Measurements from ENCODE around the gene PCDH9. TPM values are rescaled to one million over a fixed set of nuclear protein-coding genes. Genes with fewer than 3 reads are reported as not detected.

PCDH9 gene
- total and polyA plus RNA-seq, 2 of the 13 experiments (the other 11 are each of a cell fraction or from before 2014, with no cell fraction given), result 0.09 TPM; not detected in 1

DNA sequence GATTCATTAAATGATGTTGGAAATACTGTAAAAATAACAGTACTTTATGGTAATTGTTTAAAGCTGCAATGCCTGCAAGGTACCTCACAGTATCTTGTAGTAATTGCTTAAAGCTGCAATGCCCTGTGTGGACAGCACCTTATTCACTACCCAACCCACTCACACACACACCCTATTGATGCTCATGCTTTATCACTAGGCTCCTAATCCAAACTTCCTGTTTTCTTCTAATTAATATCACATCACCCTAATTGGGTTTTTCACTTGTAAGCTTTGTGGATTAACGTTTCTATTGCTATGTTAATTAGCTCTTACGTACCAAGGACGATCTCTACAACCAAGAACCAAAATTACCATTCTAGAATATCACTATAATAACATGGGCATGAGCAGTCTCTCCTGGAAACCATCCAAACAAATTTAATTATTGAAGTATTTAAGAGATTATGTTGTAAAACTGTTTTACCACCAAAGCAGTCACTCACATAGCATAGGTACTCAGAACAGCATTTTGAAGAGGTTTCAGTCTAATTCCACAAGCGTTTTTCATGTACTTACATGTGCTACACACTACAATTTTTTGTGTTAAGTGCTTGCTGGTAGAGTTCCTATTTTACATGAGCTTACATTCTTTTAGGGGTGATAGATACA lies 303.8 kb downstream of the PCDH9 start (continued):
- TF ChIP-seq HOXA7 (CRISPR knock-in tag; IDR thresholded peaks at IDR 0.05) (no peak), ZFYVE20 (CRISPR knock-in tag; IDR thresholded peaks at IDR 0.05; ENCODE audit: borderline replicate concordance, low read depth) (no peak), ZNF773 (CRISPR knock-in tag; IDR thresholded peaks at IDR 0.05; ENCODE audit: borderline replicate concordance) (no peak), ZNF614 (CRISPR knock-in tag; IDR thresholded peaks at IDR 0.05; ENCODE audit: borderline replicate concordance) (no peak), TBP (CRISPR knock-in tag; IDR thresholded peaks at IDR 0.05) (no peak), ZNF547 (CRISPR knock-in tag; IDR thresholded peaks at IDR 0.05) (no peak)
- TF ChIP-seq, protein P1, sequence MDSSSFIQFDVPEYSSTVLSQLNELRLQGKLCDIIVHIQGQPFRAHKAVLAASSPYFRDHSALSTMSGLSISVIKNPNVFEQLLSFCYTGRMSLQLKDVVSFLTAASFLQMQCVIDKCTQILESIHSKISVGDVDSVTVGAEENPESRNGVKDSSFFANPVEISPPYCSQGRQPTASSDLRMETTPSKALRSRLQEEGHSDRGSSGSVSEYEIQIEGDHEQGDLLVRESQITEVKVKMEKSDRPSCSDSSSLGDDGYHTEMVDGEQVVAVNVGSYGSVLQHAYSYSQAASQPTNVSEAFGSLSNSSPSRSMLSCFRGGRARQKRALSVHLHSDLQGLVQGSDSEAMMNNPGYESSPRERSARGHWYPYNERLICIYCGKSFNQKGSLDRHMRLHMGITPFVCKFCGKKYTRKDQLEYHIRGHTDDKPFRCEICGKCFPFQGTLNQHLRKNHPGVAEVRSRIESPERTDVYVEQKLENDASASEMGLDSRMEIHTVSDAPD (CRISPR knock-in tag; IDR thresholded peaks at IDR 0.05), result no peak
- TF ChIP-seq, protein P2, sequence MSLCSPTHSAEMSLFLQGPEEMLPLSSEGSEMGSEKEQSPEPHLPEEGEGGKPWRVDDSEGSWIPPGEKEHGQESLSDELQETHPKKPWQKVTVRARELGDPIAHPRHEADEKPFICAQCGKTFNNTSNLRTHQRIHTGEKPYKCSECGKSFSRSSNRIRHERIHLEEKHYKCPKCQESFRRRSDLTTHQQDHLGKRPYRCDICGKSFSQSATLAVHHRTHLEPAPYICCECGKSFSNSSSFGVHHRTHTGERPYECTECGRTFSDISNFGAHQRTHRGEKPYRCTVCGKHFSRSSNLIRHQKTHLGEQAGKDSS (CRISPR knock-in tag; IDR thresholded peaks at IDR 0.05; ENCODE audit: borderline replicate concordance, low read depth), result no peak

GRCh38 chr13:66922444-66922843 lies 307.7 kb downstream of the PCDH9 start:
- ATAC-seq, result no peak
- Histone ChIP-seq H3K9ac (ENCODE audit: insufficient read depth, low read depth, low read length) (no peak overlapping the region), H3K4me1 (ENCODE audit: insufficient read depth, low read length) (no peaks in the 10 kb centered on the region), H3K27ac (ENCODE audit: extremely low read length, insufficient read depth, low read length) (no peak overlapping the region), H3K27me3 (ENCODE audit: control insufficient read depth in 1 of 2, insufficient read depth in 2 of 2, low read length in 2 of 2) (no peaks in the 10 kb centered on the region), H2AFZ (ENCODE audit: low read length) (no peak overlapping the region), H3K4me2 (ENCODE audit: low read depth, low read length) (no peak overlapping the region), H4K20me1 (ENCODE audit: insufficient read depth, low read length) (no peaks in the 10 kb centered on the region), H3K9me3 (ENCODE audit: low read length) (no peaks in the 10 kb centered on the region), H3K79me2 (ENCODE audit: insufficient read depth, low read length) (no peaks in the 10 kb centered on the region), H3K36me3 (replicated peaks in 1 of 2; ENCODE audit: control insufficient read depth in 1 of 2, insufficient read depth in 2 of 2, low read length in 2 of 2) (no peaks in the 10 kb centered on the region), H3K4me3 (replicated peaks in 1 of 3; ENCODE audit: insufficient read depth in 1 of 3, low read depth in 2 of 3, low read length in 3 of 3) (no peak overlapping the region)
- in situ Hi-C loops (cut with HindIII; ENCODE audit: extremely low pct_ligation_motif_present, low pct_unique_long_range_greater_than_20kb) (no loop called here), intact Hi-C loops (cut with micrococcal nuclease; ENCODE audit: unreplicated experiment) (no loop called here)
- 3% methylated on average over 1 of the region's 1 CpG for WGBS (ENCODE audit: low lambda C conversion rate)
- FAIRE-seq, result no peak
- POLR2A ChIA-PET, result no interaction called here
- BruUV-seq (replicated peaks), result no TSS peak
- CTCF ChIA-PET (ENCODE audit: low intra/inter-chr PET ratio, low total read pairs), result no interaction called here
- DNase-seq (ENCODE audit: low spot score), result no peak
- TF ChIP-seq BHLHE40 (IDR thresholded peaks at IDR 0.05; ENCODE audit: low read length), result no peak
- TF ChIP-seq, protein P3, sequence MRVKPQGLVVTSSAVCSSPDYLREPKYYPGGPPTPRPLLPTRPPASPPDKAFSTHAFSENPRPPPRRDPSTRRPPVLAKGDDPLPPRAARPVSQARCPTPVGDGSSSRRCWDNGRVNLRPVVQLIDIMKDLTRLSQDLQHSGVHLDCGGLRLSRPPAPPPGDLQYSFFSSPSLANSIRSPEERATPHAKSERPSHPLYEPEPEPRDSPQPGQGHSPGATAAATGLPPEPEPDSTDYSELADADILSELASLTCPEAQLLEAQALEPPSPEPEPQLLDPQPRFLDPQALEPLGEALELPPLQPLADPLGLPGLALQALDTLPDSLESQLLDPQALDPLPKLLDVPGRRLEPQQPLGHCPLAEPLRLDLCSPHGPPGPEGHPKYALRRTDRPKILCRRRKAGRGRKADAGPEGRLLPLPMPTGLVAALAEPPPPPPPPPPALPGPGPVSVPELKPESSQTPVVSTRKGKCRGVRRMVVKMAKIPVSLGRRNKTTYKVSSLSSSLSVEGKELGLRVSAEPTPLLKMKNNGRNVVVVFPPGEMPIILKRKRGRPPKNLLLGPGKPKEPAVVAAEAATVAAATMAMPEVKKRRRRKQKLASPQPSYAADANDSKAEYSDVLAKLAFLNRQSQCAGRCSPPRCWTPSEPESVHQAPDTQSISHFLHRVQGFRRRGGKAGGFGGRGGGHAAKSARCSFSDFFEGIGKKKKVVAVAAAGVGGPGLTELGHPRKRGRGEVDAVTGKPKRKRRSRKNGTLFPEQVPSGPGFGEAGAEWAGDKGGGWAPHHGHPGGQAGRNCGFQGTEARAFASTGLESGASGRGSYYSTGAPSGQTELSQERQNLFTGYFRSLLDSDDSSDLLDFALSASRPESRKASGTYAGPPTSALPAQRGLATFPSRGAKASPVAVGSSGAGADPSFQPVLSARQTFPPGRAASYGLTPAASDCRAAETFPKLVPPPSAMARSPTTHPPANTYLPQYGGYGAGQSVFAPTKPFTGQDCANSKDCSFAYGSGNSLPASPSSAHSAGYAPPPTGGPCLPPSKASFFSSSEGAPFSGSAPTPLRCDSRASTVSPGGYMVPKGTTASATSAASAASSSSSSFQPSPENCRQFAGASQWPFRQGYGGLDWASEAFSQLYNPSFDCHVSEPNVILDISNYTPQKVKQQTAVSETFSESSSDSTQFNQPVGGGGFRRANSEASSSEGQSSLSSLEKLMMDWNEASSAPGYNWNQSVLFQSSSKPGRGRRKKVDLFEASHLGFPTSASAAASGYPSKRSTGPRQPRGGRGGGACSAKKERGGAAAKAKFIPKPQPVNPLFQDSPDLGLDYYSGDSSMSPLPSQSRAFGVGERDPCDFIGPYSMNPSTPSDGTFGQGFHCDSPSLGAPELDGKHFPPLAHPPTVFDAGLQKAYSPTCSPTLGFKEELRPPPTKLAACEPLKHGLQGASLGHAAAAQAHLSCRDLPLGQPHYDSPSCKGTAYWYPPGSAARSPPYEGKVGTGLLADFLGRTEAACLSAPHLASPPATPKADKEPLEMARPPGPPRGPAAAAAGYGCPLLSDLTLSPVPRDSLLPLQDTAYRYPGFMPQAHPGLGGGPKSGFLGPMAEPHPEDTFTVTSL (CRISPR knock-in tag; IDR thresholded peaks at IDR 0.05; ENCODE audit: borderline replicate concordance), result no peak
- no peak for TF ChIP-seq ZNF839 (CRISPR knock-in tag; IDR thresholded peaks at IDR 0.05; ENCODE audit: borderline replicate concordance)
